OCI-LY3 (cell line): Measurements from ENCODE around the gene LUZP4.

Experiments used
- CTCF ChIP-seq: fragments of 200-600, 300-600 bp; sonication (generic); IDR thresholded peaks from 2 replicates; pipeline ENCODE4 v1.5.1; 2014; ENCODE audit warnings: antibody characterized with exemption, low read length, low read depth
- EZH2phosphoT487 ChIP-seq: fragments of 200-600 bp; shearing (Covaris generic); IDR thresholded peaks from 2 replicates; pipeline ENCODE4 v1.6.1; 2018; ENCODE audit warnings: antibody characterized with exemption, mixed run types, low read depth

- TF ChIP-seq CTCF (no peak), EZH2phosphoT487 (no peak)
Observed at GRCh38 chrX:115255003-115255402, 34.5 kb upstream of the LUZP4 start.
